ENCODE measurements around the gene NAP1L1.
"Not testable (repeated sequence)": the region's sequence is repeated elsewhere in the genome, so short reads cannot be mapped to it uniquely, and the experiment has no call there.

Gene NAP1L1

GRCh38 chr12:75990189-75990912 is 94.1 kb downstream of the NAP1L1 start:
- no peak for TF ChIP-seq CTCF (IDR thresholded peaks at IDR 0.05; ENCODE audit: low read depth, low read length)
- Histone ChIP-seq H3K4me3 (ENCODE audit: low read depth, low read length) (no peak overlapping the region), H3K27me3 (no peaks in the 10 kb centered on the region), H3K36me3 (no peaks in the 10 kb centered on the region), H3K4me1 (peaks cover 3% of the 10 kb centered on the region), H3K9me3 (no peaks in the 10 kb centered on the region)
- no peak for DNase-seq

GRCh38 chr12:75987709-75988108 is 96.8 kb downstream of the NAP1L1 start:
- H3K27me3 ChIP-seq; H3K4me3 ChIP-seq (ENCODE audit: low read depth, low read length); DNase-seq; H3K4me1 ChIP-seq; H3K9me3 ChIP-seq; H3K36me3 ChIP-seq: not testable (repeated sequence)
